ENCODE measurements around the gene ETS1. TPM values are rescaled to one million over a fixed set of nuclear protein-coding genes. Genes with fewer than 3 reads are reported as not detected.

The ETS1 gene
- total RNA-seq, 4 donors from 2014 or later: 46.3 to 70.6 (median 57.6) TPM

- Histone ChIP-seq H3K36me3 (no peaks in the 10 kb centered on the region), H3K4me3 (no peak overlapping the region), H3K4me1 (peaks cover 0 to 14% (median 10%) of the 10 kb centered on the region in 4 donors), H3K9me3 (no peaks in the 10 kb centered on the region), H3K27me3 (no peaks in the 10 kb centered on the region), H3K27ac (no peak overlapping the region)
- no peak for DNase-seq (ENCODE audit: low spot score in 2 of 2)
- TF ChIP-seq EP300 (IDR thresholded peaks at IDR 0.05) (no peak), CTCF (IDR thresholded peaks at IDR 0.05) (no peak), POLR2A (IDR thresholded peaks at IDR 0.05) (no peak)
- 75 to 82% methylated on average over 1 of the region's 1 CpG for WGBS, 2 donors
These were observed 12.4 kb upstream of the ETS1 start for GRCh38 chr11:128599729-128600128.

- Histone ChIP-seq H3K4me3 (no peak overlapping the region), H3K27me3 (no peaks in the 10 kb centered on the region), H3K27ac (peak overlapping the region in 1 of 4 donors; percentile 40), H3K4me1 (peaks cover 0 to 4% (median 3%) of the 10 kb centered on the region in 4 donors), H3K36me3 (no peaks in the 10 kb centered on the region), H3K9me3 (no peaks in the 10 kb centered on the region)
- no peak for TF ChIP-seq POLR2A (IDR thresholded peaks at IDR 0.05)
- DNase-seq (ENCODE audit: low spot score in 2 of 2): no peak
- WGBS, 2 donors: 66 to 69% methylated on average over 1 of the region's 1 CpG
These were observed 11.3 kb upstream of the ETS1 start for GRCh38 chr11:128598506-128599150.

- no peaks in the 10 kb centered on the region for H3K36me3 ChIP-seq
- TF ChIP-seq POLR2A (IDR thresholded peaks at IDR 0.05) (no peak), CTCF (IDR thresholded peaks at IDR 0.05) (no peak), EP300 (IDR thresholded peaks at IDR 0.05) (no peak)
- WGBS, 2 donors: 87 to 91% methylated on average over 4 of the region's 4 CpGs
- no peak for DNase-seq (ENCODE audit: low spot score in 2 of 2)
- no peak overlapping the region for H3K4me3 ChIP-seq
- no peaks in the 10 kb centered on the region for H3K9me3 ChIP-seq
- H3K27ac ChIP-seq: no peak overlapping the region
- H3K4me1 ChIP-seq: peaks cover 0 to 3% (median 0%) of the 10 kb centered on the region in 4 donors
- no peaks in the 10 kb centered on the region for H3K27me3 ChIP-seq
These were observed 10.7 kb upstream of the ETS1 start for GRCh38 chr11:128598096-128598495.

GRCh38 chr11:128597209-128597608 lies 9.9 kb upstream of the ETS1 start:
- Histone ChIP-seq H3K9me3 (no peaks in the 10 kb centered on the region), H3K36me3 (no peaks in the 10 kb centered on the region), H3K27me3 (no peaks in the 10 kb centered on the region), H3K4me3 (no peak overlapping the region), H3K4me1 (no peaks in the 10 kb centered on the region), H3K27ac (no peak overlapping the region)
- WGBS, 2 donors: 95 to 97% methylated on average over 2 of the region's 2 CpGs
- no peak for DNase-seq (ENCODE audit: low spot score in 2 of 2)
- TF ChIP-seq EP300 (IDR thresholded peaks at IDR 0.05) (no peak), CTCF (IDR thresholded peaks at IDR 0.05) (no peak), POLR2A (IDR thresholded peaks at IDR 0.05) (no peak)

GRCh38 chr11:128596250-128596649 lies 8.9 kb upstream of the ETS1 start:
- H3K27ac ChIP-seq: no peak overlapping the region
- TF ChIP-seq EP300 (IDR thresholded peaks at IDR 0.05) (no peak), CTCF (IDR thresholded peaks at IDR 0.05) (no peak), POLR2A (IDR thresholded peaks at IDR 0.05) (no peak)
- H3K4me3 ChIP-seq: no peak overlapping the region
- H3K4me1 ChIP-seq: no peaks in the 10 kb centered on the region
- WGBS, 2 donors: 82% methylated on average over 2 of the region's 2 CpGs
- DNase-seq (ENCODE audit: low spot score in 2 of 2): no peak
- no peaks in the 10 kb centered on the region for H3K36me3 ChIP-seq
- no peaks in the 10 kb centered on the region for H3K27me3 ChIP-seq
- no peaks in the 10 kb centered on the region for H3K9me3 ChIP-seq
